ENCODE results near the gene C1QTNF5. TPM values are rescaled to one million over a fixed set of nuclear protein-coding genes. Genes with fewer than 3 reads are reported as not detected.

Gene C1QTNF5
- total and polyA plus RNA-seq, 4 donors, result 1.9 to 6.4 (median 3.3) TPM

DNA sequence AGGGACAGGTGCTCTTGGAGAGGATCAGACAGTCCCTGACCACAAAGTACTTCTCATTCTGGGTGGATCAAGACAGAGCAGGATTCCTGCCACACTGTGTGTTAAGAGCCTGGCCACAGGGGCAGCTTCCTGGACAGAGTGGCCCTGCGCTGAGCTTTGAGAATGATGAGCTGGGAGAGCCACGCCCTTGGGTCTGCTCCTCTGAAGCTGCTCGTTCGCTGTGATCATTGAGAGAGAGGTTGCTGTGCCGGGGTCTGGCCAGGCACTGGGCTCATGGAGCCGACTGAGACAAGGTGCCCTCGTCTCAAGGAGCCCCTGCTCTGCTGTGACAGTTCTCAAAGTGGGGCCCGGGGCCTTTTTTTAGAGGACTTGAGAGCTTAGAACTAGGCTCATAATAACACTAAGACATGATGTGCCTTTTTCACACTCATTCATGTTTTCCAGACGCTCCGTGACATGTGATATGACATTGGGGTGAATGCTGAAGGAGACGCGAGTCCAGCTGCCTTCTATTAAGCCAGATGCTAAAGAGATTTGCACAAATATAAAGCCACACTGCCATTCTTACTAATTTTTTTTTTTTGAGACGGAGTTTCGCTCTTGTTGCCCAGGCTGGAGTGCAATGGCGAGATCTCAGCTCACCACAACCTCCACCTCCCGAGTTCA, 7.4 kb upstream of the C1QTNF5 start:
- H3K27me3 ChIP-seq (ENCODE audit: control insufficient read depth in 4 of 4, insufficient read depth in 4 of 4, low read length in 3 of 4), result no peaks in the 10 kb centered on the region
- TF ChIP-seq GABPA (IDR thresholded peaks at IDR 0.05 in 1 of 2, conservative IDR thresholded peaks at IDR 0.05 in 1 of 2) (no peak), JUND (IDR thresholded peaks at IDR 0.05) (no peak), FOXA2 (IDR thresholded peaks at IDR 0.05) (no peak), YY1 (IDR thresholded peaks at IDR 0.05) (no peak), HNF4A (conservative IDR thresholded peaks at IDR 0.05) (no peak)
- TF ChIP-seq, protein P1, sequence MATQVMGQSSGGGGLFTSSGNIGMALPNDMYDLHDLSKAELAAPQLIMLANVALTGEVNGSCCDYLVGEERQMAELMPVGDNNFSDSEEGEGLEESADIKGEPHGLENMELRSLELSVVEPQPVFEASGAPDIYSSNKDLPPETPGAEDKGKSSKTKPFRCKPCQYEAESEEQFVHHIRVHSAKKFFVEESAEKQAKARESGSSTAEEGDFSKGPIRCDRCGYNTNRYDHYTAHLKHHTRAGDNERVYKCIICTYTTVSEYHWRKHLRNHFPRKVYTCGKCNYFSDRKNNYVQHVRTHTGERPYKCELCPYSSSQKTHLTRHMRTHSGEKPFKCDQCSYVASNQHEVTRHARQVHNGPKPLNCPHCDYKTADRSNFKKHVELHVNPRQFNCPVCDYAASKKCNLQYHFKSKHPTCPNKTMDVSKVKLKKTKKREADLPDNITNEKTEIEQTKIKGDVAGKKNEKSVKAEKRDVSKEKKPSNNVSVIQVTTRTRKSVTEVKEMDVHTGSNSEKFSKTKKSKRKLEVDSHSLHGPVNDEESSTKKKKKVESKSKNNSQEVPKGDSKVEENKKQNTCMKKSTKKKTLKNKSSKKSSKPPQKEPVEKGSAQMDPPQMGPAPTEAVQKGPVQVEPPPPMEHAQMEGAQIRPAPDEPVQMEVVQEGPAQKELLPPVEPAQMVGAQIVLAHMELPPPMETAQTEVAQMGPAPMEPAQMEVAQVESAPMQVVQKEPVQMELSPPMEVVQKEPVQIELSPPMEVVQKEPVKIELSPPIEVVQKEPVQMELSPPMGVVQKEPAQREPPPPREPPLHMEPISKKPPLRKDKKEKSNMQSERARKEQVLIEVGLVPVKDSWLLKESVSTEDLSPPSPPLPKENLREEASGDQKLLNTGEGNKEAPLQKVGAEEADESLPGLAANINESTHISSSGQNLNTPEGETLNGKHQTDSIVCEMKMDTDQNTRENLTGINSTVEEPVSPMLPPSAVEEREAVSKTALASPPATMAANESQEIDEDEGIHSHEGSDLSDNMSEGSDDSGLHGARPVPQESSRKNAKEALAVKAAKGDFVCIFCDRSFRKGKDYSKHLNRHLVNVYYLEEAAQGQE (IDR thresholded peaks at IDR 0.05), result no peak
- TF ChIP-seq, protein P2, sequence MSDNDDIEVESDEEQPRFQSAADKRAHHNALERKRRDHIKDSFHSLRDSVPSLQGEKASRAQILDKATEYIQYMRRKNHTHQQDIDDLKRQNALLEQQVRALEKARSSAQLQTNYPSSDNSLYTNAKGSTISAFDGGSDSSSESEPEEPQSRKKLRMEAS (IDR thresholded peaks at IDR 0.05), result no peak
- TF ChIP-seq, protein P3, sequence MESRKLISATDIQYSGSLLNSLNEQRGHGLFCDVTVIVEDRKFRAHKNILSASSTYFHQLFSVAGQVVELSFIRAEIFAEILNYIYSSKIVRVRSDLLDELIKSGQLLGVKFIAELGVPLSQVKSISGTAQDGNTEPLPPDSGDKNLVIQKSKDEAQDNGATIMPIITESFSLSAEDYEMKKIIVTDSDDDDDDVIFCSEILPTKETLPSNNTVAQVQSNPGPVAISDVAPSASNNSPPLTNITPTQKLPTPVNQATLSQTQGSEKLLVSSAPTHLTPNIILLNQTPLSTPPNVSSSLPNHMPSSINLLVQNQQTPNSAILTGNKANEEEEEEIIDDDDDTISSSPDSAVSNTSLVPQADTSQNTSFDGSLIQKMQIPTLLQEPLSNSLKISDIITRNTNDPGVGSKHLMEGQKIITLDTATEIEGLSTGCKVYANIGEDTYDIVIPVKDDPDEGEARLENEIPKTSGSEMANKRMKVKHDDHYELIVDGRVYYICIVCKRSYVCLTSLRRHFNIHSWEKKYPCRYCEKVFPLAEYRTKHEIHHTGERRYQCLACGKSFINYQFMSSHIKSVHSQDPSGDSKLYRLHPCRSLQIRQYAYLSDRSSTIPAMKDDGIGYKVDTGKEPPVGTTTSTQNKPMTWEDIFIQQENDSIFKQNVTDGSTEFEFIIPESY (IDR thresholded peaks at IDR 0.05), result no peak
- H3K36me3 ChIP-seq (ENCODE audit: control insufficient read depth in 4 of 4, insufficient read depth in 3 of 4, low read depth in 1 of 4, low read length in 3 of 4), result no peaks in the 10 kb centered on the region
- no peak overlapping the region for H3K9ac ChIP-seq (ENCODE audit: low read depth in 1 of 2, low read length in 2 of 2)
- H3K27ac ChIP-seq (ENCODE audit: low read depth in 1 of 2, low read length in 2 of 2), result no peak overlapping the region
- no peak for DNase-seq (ENCODE audit: low spot score)
- H3K4me3 ChIP-seq (ENCODE audit: low read depth in 1 of 3, low read length in 3 of 3), result no peak overlapping the region
- no peaks in the 10 kb centered on the region for H3K9me3 ChIP-seq (ENCODE audit: control insufficient read depth in 4 of 4, low read length in 3 of 4)
- WGBS, result 84% methylated on average over 16 of the region's 16 CpGs
- H3K4me1 ChIP-seq (ENCODE audit: control insufficient read depth in 4 of 4, insufficient read depth in 4 of 4, low read length in 3 of 4), result peaks cover 0 to 5% (median 0%) of the 10 kb centered on the region in 4 donors

DNA sequence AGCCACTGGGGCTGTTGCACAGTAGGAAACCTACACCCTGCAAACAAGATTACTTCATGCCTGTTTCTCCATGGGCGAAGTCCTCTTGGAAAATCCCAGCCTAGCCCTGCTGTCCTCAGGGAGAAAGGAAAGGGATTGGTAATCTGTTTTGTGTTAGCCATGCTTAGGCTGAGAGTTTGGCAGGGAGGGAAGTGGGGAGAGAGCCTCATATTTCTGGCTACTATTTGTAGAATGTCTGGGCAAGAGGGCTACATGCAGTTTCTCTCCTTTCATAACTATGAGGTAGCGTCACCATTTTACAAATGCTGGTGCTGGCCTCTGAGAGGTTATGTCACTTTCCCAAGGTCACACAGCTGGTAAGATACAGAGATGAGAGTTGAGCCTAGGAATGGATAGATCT, 6.6 kb upstream of the C1QTNF5 start:
- no peak overlapping the region for H3K4me3 ChIP-seq (ENCODE audit: low read depth in 1 of 3, low read length in 3 of 3)
- 74% methylated on average over 2 of the region's 2 CpGs for WGBS
- DNase-seq (ENCODE audit: low spot score), result no peak
- H3K4me1 ChIP-seq (ENCODE audit: control insufficient read depth in 4 of 4, insufficient read depth in 4 of 4, low read length in 3 of 4), result no peaks in the 10 kb centered on the region
- TF ChIP-seq EGR1 (IDR thresholded peaks at IDR 0.05; ENCODE audit: low read depth in 2 of 2) (no peak), NR2F2 (IDR thresholded peaks at IDR 0.05) (no peak), RXRA (IDR thresholded peaks at IDR 0.05) (no peak), RAD21 (IDR thresholded peaks at IDR 0.05) (no peak), GABPA (IDR thresholded peaks at IDR 0.05 in 1 of 2, conservative IDR thresholded peaks at IDR 0.05 in 1 of 2) (no peak), SP1 (IDR thresholded peaks at IDR 0.05) (no peak), TAF1 (conservative IDR thresholded peaks at IDR 0.05) (no peak), YY1 (IDR thresholded peaks at IDR 0.05) (no peak), FOXA1 (IDR thresholded peaks at IDR 0.05) (no peak), JUND (IDR thresholded peaks at IDR 0.05) (no peak), HNF4A (conservative IDR thresholded peaks at IDR 0.05) (no peak)
- TF ChIP-seq, protein P3 (IDR thresholded peaks at IDR 0.05), result no peak
- TF ChIP-seq, protein P1 (IDR thresholded peaks at IDR 0.05), result no peak
- TF ChIP-seq, protein P4, sequence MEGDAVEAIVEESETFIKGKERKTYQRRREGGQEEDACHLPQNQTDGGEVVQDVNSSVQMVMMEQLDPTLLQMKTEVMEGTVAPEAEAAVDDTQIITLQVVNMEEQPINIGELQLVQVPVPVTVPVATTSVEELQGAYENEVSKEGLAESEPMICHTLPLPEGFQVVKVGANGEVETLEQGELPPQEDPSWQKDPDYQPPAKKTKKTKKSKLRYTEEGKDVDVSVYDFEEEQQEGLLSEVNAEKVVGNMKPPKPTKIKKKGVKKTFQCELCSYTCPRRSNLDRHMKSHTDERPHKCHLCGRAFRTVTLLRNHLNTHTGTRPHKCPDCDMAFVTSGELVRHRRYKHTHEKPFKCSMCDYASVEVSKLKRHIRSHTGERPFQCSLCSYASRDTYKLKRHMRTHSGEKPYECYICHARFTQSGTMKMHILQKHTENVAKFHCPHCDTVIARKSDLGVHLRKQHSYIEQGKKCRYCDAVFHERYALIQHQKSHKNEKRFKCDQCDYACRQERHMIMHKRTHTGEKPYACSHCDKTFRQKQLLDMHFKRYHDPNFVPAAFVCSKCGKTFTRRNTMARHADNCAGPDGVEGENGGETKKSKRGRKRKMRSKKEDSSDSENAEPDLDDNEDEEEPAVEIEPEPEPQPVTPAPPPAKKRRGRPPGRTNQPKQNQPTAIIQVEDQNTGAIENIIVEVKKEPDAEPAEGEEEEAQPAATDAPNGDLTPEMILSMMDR (IDR thresholded peaks at IDR 0.05; ENCODE audit: low read depth, low read length, missing input control), result no peak
- TF ChIP-seq, protein P2 (IDR thresholded peaks at IDR 0.05), result no peak
- TF ChIP-seq, protein P5, sequence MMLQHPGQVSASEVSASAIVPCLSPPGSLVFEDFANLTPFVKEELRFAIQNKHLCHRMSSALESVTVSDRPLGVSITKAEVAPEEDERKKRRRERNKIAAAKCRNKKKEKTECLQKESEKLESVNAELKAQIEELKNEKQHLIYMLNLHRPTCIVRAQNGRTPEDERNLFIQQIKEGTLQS (IDR thresholded peaks at IDR 0.05), result no peak
- H3K9ac ChIP-seq (ENCODE audit: low read depth in 1 of 2, low read length in 2 of 2), result no peak overlapping the region
- H3K9me3 ChIP-seq (ENCODE audit: control insufficient read depth in 4 of 4, low read length in 3 of 4), result no peaks in the 10 kb centered on the region
- no peaks in the 10 kb centered on the region for H3K27me3 ChIP-seq (ENCODE audit: control insufficient read depth in 4 of 4, insufficient read depth in 4 of 4, low read length in 3 of 4)
- H3K27ac ChIP-seq (ENCODE audit: low read depth in 1 of 2, low read length in 2 of 2), result no peak overlapping the region
- H3K36me3 ChIP-seq (ENCODE audit: control insufficient read depth in 4 of 4, insufficient read depth in 3 of 4, low read depth in 1 of 4, low read length in 3 of 4), result no peaks in the 10 kb centered on the region
